Measurements from ENCODE around the gene RXFP1.

Gene RXFP1

DNA sequence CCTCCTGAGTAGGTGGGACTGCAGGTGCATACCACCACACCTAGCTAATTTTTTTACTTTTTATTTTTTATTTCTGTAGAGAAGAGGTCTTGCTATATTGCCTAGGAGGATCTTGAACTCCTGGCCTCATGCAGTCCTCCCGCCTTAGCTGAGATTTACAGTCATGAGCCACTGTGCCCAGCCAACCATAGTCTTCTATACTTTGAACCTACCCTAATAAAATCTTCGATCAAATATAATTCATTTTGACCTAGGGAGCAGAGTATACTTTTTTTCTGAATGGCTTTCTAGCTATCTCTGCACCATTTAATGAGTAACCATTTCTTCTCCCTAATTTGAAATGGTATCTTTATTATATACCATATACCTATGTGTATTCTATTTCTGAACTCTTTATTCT is 157.1 kb downstream of the RXFP1 start:
- no peak for DNase-seq

GRCh38 chr4:158681629-158682028 is 159.9 kb downstream of the RXFP1 start:
- DNase-seq = no peak

GRCh38 chr4:158682066-158682465 is 160.4 kb downstream of the RXFP1 start:
- no peak for DNase-seq

DNA sequence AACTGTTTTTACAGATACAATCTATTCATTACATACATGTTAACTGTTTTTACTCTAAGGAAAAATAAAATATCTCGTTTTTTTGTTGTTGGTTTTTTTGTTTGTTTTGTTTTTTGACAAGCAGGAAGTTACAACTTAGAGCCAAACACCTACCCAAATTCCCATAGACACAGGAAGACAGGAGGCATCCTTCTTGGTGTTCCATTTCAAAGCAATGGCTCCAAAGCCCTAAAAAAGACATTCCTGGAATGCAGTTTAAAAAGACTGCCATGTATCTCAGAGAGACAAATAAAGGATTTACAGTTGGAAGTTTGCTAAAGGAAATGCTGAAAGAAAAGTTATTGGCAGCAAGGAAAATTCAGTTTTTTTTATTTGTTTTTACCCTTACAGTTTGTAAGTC is 167.1 kb downstream of the RXFP1 start:
- no peak for DNase-seq

Measured in SIG-M5 (cell line).